ENCODE data around the gene PRKCZ. TPM values are rescaled to one million over a fixed set of nuclear protein-coding genes. Genes with fewer than 3 reads are reported as not detected.
"Not testable (repeated sequence)": the region's sequence is repeated elsewhere in the genome, so short reads cannot be mapped to it uniquely, and the experiment has no call there.

Gene PRKCZ
- total RNA-seq, 1 donor from 2014 or later = 58.3 TPM

- DNase-seq = peak; percentile 68
Observed at GRCh38 chr1:2087766-2088165, 37.6 kb downstream of the PRKCZ start.

DNA sequence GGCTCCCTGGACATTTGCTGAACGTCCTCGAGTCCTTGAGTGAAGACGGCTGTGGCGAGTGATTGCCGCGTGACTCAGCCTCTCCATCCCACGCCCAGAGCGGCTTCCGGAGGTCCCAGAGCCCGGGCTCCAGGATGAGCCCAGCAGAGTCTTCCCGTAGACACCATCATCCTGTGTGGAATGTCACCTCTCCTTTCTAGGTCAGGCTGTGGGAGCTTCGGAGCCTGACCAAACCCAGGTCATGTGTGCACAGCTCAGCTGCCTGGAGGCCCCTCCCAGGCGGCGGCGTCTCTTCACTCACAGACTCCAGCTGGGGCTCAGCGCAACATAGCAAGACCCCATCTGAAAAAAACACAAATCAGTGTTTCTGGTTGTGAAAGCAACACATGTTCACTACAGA is 38.2 kb downstream of the PRKCZ start:
- DNase-seq = no peak

DNA sequence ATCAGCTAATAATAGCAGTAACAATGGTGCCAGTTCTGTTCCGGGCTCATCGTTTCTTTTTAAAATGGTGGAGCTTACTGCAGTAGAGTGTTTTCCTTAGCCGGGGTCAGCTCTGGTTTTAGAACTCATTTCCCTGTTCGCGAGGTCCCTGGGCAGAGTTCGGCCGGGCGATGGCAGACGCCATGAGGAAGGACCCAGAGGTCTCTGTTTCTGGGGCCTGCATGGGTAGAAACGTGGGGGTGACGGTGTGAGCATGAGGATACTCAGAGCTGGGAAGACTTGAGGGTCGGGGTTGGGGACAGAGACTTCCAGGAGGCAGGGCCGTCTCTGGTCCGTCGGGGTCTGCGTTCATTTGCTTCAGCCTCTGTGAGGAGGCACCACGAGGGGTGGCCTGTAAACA is 38.8 kb downstream of the PRKCZ start:
- no peak for DNase-seq

GRCh38 chr1:2090216-2090890 is 40.1 kb downstream of the PRKCZ start:
- DNase-seq = no peak

- no peak for DNase-seq
Observed at GRCh38 chr1:2091611-2092604, 41.7 kb downstream of the PRKCZ start.

DNA sequence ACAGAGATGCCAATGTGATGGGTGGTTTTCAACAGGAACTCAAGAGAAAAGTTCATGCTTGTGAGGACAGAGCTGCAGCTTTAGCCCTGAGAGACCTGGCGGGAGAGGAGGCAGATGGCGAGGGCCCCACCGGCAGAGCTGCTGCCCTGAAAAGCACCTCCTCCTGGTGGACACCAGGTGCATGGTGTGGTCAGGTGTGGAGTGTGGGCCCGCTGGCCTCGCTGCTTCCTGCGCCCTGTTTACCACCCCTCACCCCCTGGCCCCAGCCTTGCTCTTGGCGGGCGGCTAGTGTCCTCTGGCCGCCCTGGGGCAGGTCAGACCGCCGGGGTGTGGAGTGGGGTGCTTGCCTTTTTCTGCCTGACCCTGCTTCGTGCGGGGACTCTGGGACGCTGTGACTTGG is 42.8 kb downstream of the PRKCZ start:
- no peak for DNase-seq

- no peak for DNase-seq
Observed at GRCh38 chr1:2093636-2094035, 43.4 kb downstream of the PRKCZ start.

GRCh38 chr1:2094269-2095158 is 44.3 kb downstream of the PRKCZ start:
- not testable (repeated sequence) for DNase-seq

DNA sequence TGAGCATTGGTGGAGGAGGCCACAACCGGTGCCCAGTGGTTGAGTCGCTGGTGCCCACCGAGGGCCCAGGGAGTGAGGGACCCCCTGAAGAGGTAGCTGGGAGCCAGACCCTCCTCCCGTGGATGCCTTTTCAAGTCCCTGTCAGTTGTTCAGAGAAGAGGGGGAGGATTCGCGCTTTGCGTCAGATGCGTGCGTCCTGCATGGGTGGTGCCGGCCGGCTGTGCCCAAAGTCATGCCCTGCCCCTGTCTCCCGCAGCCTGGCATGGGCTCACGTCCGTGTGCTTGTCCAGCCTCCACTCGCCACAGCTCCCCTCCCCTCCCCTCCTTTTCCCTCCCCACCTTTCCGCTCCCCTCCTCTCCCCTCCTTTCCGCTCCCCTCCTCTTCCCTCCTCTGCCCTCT is 45.2 kb downstream of the PRKCZ start:
- no peak for DNase-seq

- no peak for DNase-seq
Observed at GRCh38 chr1:2095981-2096736, 45.9 kb downstream of the PRKCZ start.

- DNase-seq = no peak
Observed at GRCh38 chr1:2097386-2098300, 47.4 kb downstream of the PRKCZ start.

DNA sequence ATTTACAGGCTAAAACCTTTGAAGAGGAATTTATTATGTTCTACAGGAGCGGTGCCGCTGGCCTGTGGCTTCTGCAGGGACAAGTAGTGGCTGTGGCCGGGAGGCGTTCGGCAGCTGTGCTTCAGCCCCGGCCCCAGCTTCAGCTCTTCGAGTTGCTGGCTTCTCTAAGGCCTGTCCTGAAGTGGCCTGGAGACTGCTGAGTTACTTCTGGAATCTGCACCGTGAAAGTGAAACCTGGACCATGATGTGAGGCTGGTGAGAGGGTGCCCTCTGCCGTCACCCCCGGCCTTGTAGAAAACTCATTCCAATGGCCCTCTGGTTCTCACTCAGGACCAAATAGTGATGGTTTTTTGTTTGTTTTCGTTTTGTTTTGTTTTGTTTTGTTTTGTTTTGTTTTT is 48.1 kb downstream of the PRKCZ start:
- DNase-seq = no peak

- DNase-seq = peak; percentile 78
Observed at GRCh38 chr1:2098839-2099785, 48.9 kb downstream of the PRKCZ start.

DNA sequence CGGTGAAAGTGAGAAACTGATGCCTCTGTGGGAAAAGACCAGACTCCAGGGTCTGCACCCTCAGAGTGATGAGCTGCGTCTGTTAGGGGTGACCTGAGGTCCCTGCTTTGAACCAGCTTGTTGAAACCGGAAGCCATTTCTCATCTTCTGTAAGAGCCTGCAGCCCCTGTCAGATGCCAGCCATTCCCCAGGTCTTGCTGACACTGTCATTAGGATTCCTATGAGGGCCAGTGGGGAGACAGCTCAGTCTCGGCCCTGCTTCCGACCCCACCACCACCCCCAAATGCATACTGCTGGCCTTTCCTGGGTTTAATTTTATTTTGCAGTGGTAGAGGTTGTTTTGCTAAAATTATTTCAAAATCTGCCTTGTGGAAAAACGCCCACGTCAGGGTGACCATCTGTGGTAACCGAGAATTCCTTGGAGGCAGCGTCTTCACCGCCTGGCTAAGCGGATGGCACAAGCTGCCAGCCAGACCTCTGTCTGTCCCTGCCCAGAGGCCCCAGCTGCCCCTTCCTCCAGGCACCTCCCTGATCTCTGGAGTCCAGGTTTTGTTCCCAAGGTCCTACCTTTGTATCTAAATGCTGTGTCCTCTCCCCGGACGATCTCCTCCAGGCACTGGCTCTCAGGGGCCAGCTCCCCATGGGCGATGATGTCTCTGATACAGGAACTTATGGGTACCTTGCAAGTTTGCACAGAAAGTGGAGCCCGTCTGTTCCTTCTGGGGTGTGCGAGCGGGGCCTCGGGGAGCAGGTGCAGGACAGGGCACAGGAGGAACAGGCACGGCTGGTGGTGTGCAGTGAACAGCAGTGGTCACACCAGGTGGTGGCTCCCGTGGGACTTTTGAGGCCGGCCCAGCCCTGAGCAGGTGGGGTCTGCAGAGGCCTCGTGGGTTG is 49.9 kb downstream of the PRKCZ start:
- no peak for DNase-seq

- DNase-seq = no peak
Observed at GRCh38 chr1:2100780-2101108, 50.5 kb downstream of the PRKCZ start.

GRCh38 chr1:2101531-2101930 is 51.3 kb downstream of the PRKCZ start:
- DNase-seq = no peak

DNA sequence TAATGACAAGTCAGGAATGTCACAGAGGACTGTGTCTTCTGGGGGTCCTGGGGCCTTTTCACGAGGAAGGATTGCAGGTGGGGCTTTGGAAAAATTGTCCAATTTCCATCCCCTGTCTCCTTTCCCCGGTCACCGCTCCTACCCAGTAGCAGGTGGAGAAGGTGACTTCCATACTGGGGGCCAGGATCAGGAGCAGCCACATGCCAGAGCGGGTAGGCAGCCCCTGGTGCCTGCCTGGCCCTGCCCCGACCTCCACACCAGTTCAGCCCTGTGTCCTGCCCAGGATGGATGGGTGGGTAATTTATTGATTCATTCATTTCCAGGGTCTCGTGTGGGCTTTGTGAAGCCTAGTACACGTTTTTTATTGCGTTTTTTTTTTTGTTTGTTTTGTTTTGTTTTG is 51.7 kb downstream of the PRKCZ start:
- DNase-seq = no peak

GRCh38 chr1:2102753-2103152 is 52.5 kb downstream of the PRKCZ start:
- DNase-seq = no peak
